Measurements from ENCODE around the gene SERPINA10. TPM values are rescaled to one million over a fixed set of nuclear protein-coding genes. Genes with fewer than 3 reads are reported as not detected.
"Not testable (repeated sequence)": the region's sequence is repeated elsewhere in the genome, so short reads cannot be mapped to it uniquely, and the experiment has no call there.

Gene SERPINA10
- total RNA-seq, 1 donor from 2014 or later: not detected

DNA sequence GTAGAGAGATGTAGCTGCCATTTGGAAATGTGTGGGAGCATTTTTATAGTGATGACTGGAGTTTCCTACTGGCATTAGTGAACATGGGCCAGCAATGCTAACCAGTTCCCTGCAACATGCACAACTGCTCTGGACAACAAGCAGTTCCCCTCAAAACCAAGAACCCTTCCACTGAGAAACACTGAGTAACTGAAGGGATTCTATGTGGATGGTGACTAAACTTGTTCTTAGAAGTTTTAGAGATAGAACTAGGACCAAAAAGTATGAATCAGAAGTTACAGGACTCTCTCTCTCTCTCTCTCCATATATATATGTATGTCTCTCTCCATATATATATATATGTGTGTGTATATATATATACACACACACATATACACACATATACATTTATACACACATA, 7.9 kb downstream of the SERPINA10 start:
- Mint-ChIP-seq H3K27ac (ENCODE audit: unreplicated experiment) (no peak overlapping the region), H3K36me3 (ENCODE audit: unreplicated experiment) (no peaks in the 10 kb centered on the region), H3K27me3 (ENCODE audit: unreplicated experiment) (no peaks in the 10 kb centered on the region), H3K9me3 (ENCODE audit: unreplicated experiment) (peaks cover 5% of the 10 kb centered on the region), H3K4me3 (ENCODE audit: unreplicated experiment) (no peak overlapping the region), H3K4me1 (ENCODE audit: unreplicated experiment) (no peaks in the 10 kb centered on the region)
- TF ChIP-seq, protein P1, sequence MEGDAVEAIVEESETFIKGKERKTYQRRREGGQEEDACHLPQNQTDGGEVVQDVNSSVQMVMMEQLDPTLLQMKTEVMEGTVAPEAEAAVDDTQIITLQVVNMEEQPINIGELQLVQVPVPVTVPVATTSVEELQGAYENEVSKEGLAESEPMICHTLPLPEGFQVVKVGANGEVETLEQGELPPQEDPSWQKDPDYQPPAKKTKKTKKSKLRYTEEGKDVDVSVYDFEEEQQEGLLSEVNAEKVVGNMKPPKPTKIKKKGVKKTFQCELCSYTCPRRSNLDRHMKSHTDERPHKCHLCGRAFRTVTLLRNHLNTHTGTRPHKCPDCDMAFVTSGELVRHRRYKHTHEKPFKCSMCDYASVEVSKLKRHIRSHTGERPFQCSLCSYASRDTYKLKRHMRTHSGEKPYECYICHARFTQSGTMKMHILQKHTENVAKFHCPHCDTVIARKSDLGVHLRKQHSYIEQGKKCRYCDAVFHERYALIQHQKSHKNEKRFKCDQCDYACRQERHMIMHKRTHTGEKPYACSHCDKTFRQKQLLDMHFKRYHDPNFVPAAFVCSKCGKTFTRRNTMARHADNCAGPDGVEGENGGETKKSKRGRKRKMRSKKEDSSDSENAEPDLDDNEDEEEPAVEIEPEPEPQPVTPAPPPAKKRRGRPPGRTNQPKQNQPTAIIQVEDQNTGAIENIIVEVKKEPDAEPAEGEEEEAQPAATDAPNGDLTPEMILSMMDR (IDR thresholded peaks at IDR 0.05): no peak
- no peak for DNase-seq (ENCODE audit: extremely low spot score, unreplicated experiment)

DNA sequence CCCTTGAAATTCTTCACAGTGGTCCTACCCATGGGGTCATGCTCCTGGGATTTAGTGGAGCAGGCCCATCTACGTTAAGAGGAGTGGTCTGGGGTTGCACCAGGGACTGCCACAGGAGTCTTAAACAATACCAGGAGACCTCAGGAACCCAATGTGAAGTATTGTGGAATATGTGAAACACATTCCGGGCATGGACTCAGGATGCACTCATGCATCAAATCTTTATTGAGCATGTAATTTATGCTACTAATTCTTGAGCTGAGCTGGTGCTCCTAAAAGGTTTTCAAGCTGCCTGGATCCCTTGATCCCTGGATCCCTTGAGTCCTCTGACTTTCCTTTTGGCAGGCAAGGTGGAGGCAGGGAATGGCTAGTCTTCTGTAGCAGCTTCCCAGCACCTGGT, 8.8 kb downstream of the SERPINA10 start:
- H3K36me3 Mint-ChIP-seq (ENCODE audit: unreplicated experiment): no peaks in the 10 kb centered on the region
- no peak for DNase-seq (ENCODE audit: extremely low spot score, unreplicated experiment)
- H3K27ac Mint-ChIP-seq (ENCODE audit: unreplicated experiment): no peak overlapping the region
- H3K4me3 Mint-ChIP-seq (ENCODE audit: unreplicated experiment): no peak overlapping the region
- TF ChIP-seq, protein P1 (IDR thresholded peaks at IDR 0.05): no peak
- H3K27me3 Mint-ChIP-seq (ENCODE audit: unreplicated experiment): no peaks in the 10 kb centered on the region
- no peaks in the 10 kb centered on the region for H3K4me1 Mint-ChIP-seq (ENCODE audit: unreplicated experiment)
- H3K9me3 Mint-ChIP-seq (ENCODE audit: unreplicated experiment): peaks cover 5% of the 10 kb centered on the region

DNA sequence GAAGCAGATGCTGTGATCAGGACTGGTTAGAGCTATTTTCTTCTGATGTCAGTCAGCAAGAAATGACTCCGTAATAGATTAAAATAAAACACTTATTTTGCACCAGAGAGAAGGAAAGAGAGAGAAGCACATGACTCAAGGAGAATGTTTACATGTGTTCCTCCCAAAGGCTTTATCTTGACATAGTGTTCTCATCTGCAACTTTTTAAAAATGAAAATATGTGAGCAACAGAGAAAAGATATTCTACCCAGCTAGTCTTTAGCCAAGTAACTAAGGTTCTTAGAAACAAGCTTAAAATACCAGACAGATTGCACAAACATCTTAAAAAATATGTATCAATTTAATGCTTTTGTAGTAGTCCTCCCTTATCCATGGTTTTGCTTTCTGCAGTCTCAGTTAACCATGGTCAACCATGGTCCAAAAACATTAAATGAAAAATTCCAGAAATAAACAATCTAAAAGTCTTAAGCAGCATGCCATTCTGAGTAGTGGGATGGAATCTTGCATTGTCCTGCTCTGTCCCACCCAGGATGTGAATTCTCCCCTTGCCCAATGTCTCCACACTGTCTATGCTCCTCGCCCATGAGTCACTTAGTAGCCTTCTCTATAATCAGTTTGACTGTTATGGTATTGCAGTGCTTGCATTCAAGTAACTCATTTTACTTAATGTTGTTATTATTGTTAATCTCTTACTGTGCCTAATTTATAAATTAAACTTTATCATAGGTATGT, 9.9 kb downstream of the SERPINA10 start:
- Mint-ChIP-seq H3K9me3 (ENCODE audit: unreplicated experiment) (peaks cover 5% of the 10 kb centered on the region), H3K36me3 (ENCODE audit: unreplicated experiment) (no peaks in the 10 kb centered on the region), H3K27ac (ENCODE audit: unreplicated experiment) (no peak overlapping the region), H3K4me1 (ENCODE audit: unreplicated experiment) (no peaks in the 10 kb centered on the region), H3K27me3 (ENCODE audit: unreplicated experiment) (no peaks in the 10 kb centered on the region), H3K4me3 (ENCODE audit: unreplicated experiment) (no peak overlapping the region)
- TF ChIP-seq, protein P1 (IDR thresholded peaks at IDR 0.05): no peak
- DNase-seq (ENCODE audit: extremely low spot score, unreplicated experiment): no peak

DNA sequence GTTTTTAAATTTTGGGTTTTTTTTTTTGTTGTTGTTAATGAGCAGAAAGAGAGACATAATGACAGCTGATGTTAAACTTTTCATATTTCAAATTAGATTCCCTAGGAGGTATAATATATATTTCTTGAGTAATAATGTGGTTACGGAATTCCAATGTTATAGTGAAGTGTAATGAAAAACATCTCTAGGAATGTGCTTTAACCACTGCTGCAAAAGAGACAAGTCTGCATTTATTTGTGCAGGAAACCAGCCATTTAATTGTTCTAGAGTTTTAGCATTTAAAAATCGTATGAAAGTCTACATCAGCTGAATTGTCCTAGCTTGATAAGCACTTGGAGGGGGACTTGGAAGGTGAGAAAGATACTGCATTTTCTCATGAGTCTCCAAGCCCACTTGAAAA, 14.3 kb downstream of the SERPINA10 start:
- no peak for DNase-seq (ENCODE audit: extremely low spot score, unreplicated experiment)
- Mint-ChIP-seq H3K27ac (ENCODE audit: unreplicated experiment) (no peak overlapping the region), H3K27me3 (ENCODE audit: unreplicated experiment) (no peaks in the 10 kb centered on the region), H3K9me3 (ENCODE audit: unreplicated experiment) (no peaks in the 10 kb centered on the region), H3K4me1 (ENCODE audit: unreplicated experiment) (no peaks in the 10 kb centered on the region), H3K36me3 (ENCODE audit: unreplicated experiment) (no peaks in the 10 kb centered on the region), H3K4me3 (ENCODE audit: unreplicated experiment) (no peak overlapping the region)
- TF ChIP-seq, protein P1 (IDR thresholded peaks at IDR 0.05): no peak

DNA sequence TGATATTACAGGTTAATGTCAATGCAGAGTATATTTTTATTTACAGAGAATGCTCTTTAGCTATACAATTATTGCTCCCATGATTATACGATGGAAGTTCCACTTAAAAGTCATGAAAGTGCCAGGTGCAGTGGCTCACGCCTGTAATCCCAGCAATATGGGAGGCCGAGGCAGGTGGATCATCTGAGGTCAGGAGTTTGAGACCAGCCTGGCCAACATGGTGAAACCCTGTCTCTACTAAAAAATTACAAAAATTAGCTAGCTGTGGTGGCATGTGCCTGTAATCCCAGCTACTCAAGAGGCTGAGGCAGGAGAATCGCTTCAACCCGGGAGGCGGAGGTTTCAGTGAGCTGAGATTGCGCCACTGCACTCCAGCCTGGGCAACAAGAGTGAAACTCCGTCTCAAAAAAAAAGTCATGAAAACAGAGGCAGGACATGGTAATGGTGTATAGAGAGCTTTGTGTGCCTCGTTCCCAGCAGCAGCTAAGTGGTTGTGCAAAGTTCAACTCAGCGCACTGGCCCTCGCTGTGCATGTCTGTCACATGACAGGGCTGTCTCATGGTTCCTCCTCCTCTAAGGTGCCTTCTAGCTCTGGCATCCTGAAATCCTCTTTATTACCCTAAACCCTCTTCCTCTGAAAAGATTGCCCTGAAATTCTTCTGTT, 16.0 kb downstream of the SERPINA10 start:
- not testable (repeated sequence) for H3K4me3 Mint-ChIP-seq (ENCODE audit: unreplicated experiment); H3K36me3 Mint-ChIP-seq (ENCODE audit: unreplicated experiment); H3K27ac Mint-ChIP-seq (ENCODE audit: unreplicated experiment); H3K9me3 Mint-ChIP-seq (ENCODE audit: unreplicated experiment); H3K4me1 Mint-ChIP-seq (ENCODE audit: unreplicated experiment); DNase-seq (ENCODE audit: extremely low spot score, unreplicated experiment); H3K27me3 Mint-ChIP-seq (ENCODE audit: unreplicated experiment)
